Uterus (tissue), 4 donors: ENCODE results near the gene USP7. TPM values are rescaled to one million over a fixed set of nuclear protein-coding genes. Genes with fewer than 3 reads are reported as not detected.
A peak's percentile ranks its signal among the peaks of the same experiment; 100 is the strongest.

Source experiments
- DNase-seq, 2 donors: peaks; one replicate each; pipeline ENCODE4 v3.0.0-alpha.2; 2019 to 2020
- H3K27ac ChIP-seq, 2 donors: fragments of 200-600 bp; sonication (generic); 1 replicate in 1 of 2; 2 replicates in 1 of 2; pipeline ENCODE4 v1.5.1; 2016 to 2018
- H3K27me3 ChIP-seq, 2 donors: fragments of 200-600 bp; sonication (generic); one replicate each; pipeline ENCODE4 v1.5.1; 2018 to 2019; ENCODE audit warnings: control low read depth in 1 of 2
- H3K36me3 ChIP-seq, 2 donors: fragments of 200-600 bp; sonication (generic); one replicate each; pipeline ENCODE4 v1.5.1; 2019; ENCODE audit warnings: control low read depth in 1 of 2
- H3K4me1 ChIP-seq, 2 donors: fragments of 200-600 bp; sonication (generic); one replicate each; pipeline ENCODE4 v1.5.1; 2018 to 2019; ENCODE audit warnings: control low read depth in 1 of 2
- H3K4me3 ChIP-seq, 2 donors: fragments of 200-600 bp; sonication (generic); 1 replicate in 1 of 2; 2 replicates in 1 of 2; pipeline ENCODE4 v1.5.1; 2018 to 2019; ENCODE audit warnings: mild to moderate bottlenecking in 1 of 2
- H3K9me3 ChIP-seq, 2 donors: fragments of 200-600 bp; sonication (generic); one replicate each; pipeline ENCODE4 v1.5.1; 2019; ENCODE audit warnings: control low read depth in 1 of 2
- POLR2A ChIP-seq, 2 donors: fragments of 450-650 bp; IDR thresholded peaks; one replicate each; pipeline ENCODE4 v1.6.1; 2016; ENCODE audit warnings: antibody characterized with exemption in 2 of 2, mild to moderate bottlenecking in 1 of 2, moderate library complexity in 1 of 2
- intact Hi-C: fragments of 100-400 bp; cut with DNase I; formaldehyde crosslinking; loops from one replicate; pipeline ENCODE4 v1.15.1; 2023; ENCODE audit warnings: low total_unique reads
- total RNA-seq, 4 donors: library from RNA; depleted of rRNA in 3 of 4; stranded (reverse); fragments of >200 nt in 3 of 4; gene quantifications; one replicate each; pipeline versions ENCODE4 v1.1.0 to v1.2.4, GENCODE V29; 2014 to 2023
- TF ChIP-seq, protein P1 (sequence below), 4 experiments: fragments of 200-600 bp in 2 of 4; fragments of 450-650 bp in 2 of 4; sonication (generic) in 2 of 4; IDR thresholded peaks; one replicate each; pipeline ENCODE4 v1.5.1; 2016 to 2019; ENCODE audit warnings: antibody characterized with exemption in 4 of 4, mild to moderate bottlenecking in 2 of 4, moderate library complexity in 1 of 4
- donor health status: DM: yes; HTN: yes; CAD: no.

Gene USP7
- total RNA-seq, 4 donors from 2014 or later, result 20.9 to 223 (median 122) TPM

DNA sequence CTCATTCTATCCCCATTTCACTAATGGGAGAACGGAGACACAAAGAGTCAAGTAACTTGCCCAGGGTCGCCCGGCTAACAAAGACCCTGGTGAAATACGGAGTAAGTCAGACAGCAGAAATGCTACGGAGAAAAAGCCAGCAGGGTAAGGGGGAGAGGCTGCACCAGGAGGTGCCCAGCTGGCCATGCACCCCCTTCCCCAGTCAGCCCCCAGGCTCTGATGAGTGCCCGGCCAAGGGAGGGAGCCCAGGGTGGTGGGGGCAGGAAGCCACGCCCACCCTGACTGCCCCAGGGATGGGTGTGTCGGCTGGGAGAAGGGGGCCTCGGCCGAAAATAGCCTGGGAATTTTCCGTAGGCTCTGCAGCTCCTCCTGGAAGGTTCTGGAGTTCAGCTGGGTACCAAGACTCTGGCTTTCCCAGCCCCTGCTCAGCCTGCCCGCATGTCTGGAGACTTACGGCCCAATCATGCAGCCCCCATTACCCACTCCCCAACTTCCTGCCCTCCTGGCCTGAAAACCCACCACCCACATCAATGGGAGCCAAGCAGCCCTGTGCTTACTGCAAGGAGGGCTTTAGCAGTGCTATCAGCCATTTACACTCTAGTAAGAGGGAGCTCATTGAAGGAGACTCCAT is 99.1 kb downstream of the USP7 start:
- H3K4me3 ChIP-seq, result no peak overlapping the region
- no peaks in the 10 kb centered on the region for H3K36me3 ChIP-seq
- no peaks in the 10 kb centered on the region for H3K9me3 ChIP-seq
- TF ChIP-seq, protein P1, sequence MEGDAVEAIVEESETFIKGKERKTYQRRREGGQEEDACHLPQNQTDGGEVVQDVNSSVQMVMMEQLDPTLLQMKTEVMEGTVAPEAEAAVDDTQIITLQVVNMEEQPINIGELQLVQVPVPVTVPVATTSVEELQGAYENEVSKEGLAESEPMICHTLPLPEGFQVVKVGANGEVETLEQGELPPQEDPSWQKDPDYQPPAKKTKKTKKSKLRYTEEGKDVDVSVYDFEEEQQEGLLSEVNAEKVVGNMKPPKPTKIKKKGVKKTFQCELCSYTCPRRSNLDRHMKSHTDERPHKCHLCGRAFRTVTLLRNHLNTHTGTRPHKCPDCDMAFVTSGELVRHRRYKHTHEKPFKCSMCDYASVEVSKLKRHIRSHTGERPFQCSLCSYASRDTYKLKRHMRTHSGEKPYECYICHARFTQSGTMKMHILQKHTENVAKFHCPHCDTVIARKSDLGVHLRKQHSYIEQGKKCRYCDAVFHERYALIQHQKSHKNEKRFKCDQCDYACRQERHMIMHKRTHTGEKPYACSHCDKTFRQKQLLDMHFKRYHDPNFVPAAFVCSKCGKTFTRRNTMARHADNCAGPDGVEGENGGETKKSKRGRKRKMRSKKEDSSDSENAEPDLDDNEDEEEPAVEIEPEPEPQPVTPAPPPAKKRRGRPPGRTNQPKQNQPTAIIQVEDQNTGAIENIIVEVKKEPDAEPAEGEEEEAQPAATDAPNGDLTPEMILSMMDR (IDR thresholded peaks at IDR 0.05), result no peak
- no peak for TF ChIP-seq POLR2A (IDR thresholded peaks at IDR 0.05)
- no peak for DNase-seq
- no peaks in the 10 kb centered on the region for H3K27me3 ChIP-seq
- peaks cover 0 to 38% of the 10 kb centered on the region in 2 donors for H3K4me1 ChIP-seq
- peak overlapping the region; percentile 1 to 80 for H3K27ac ChIP-seq
- intact Hi-C loops, result no loop called here

DNA sequence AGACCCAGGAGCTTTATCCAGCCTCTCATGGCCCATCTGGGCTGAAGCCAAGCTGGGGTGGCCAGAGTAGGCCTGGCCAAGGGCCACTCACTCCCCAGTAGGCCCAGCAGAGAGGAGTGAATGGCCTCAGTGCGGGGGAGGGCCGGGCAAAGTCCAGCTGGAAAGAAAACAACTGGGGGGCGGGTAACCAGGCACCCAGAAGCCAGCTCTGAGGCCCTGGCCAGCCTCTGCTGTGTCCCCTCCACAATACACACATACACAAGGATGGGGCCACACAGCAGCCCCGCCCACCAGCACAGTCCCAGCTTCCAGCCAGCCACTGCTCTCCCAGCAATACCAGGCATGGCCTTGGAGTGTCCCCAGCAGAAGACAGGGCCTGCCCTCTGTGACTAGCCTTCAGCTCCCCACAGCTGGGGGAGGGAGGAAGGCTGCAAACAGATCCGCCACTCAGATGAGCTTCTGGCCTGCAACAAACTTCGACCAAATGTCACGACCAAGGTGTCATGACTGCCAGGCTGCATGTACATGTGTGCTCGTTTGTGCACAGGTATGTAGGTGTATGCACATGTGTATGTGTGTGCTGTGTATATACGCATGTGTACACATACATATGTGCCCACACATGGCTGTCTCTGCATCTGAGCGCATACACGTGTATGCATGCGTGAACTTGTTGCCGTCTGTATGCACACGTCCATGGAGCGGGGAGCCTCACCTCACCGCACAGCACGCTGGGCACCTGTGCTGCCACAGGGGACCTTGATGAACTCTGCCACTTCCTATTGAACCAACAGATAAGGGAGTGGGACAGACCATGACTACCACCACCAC is 99.9 kb downstream of the USP7 start:
- H3K36me3 ChIP-seq, result no peaks in the 10 kb centered on the region
- TF ChIP-seq POLR2A (IDR thresholded peaks at IDR 0.05), result no peak
- peaks cover 0 to 38% of the 10 kb centered on the region in 2 donors for H3K4me1 ChIP-seq
- no peaks in the 10 kb centered on the region for H3K27me3 ChIP-seq
- peak overlapping the region in 1 of 2 donors; percentile 1 for H3K27ac ChIP-seq
- no peak for DNase-seq
- H3K4me3 ChIP-seq, result no peak overlapping the region
- intact Hi-C loops, result no loop called here
- no peaks in the 10 kb centered on the region for H3K9me3 ChIP-seq

DNA sequence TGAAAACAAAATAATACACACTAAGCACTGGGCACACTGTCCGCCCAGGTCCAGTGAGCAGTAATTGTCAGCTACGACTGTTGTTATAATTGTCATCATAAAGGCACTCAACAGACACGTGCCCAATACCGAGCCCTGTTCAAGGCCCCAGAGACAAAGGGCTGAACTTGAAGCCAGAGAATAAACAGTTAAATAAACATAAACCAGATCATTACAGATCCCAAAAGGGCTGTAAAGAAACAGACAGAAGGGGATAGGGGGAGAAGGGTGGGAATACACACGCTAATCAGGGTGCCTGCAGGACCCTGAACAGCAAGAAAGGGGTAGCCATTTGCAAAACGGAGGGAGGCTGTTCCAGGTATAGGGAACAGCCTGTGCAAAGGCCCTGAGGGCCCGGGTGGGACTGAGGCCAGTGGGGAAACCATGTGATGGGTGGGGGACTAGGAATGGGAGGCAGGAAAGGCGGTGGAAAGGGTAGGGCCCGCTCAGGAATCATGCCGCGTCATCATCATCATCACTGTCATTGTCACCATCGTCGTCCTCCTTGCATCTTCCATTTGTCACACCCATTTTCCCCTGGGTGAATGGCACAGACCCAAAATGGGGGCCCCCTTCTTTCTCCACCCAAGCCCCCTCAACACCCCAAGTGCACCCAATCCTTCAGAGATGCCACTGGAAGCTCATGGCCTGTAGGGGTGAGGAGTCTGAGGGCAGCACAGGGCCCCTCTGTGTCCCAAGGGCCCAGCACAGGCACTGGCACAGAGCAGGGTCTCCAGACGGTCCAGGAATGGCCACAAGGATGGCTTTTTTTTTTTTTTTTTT is 101.2 kb downstream of the USP7 start:
- Histone ChIP-seq H3K9me3 (no peaks in the 10 kb centered on the region), H3K27me3 (no peaks in the 10 kb centered on the region), H3K27ac (peak overlapping the region in 1 of 2 donors; percentile 73), H3K4me1 (peaks cover 0 to 36% of the 10 kb centered on the region in 2 donors), H3K4me3 (no peak overlapping the region), H3K36me3 (no peaks in the 10 kb centered on the region)
- no peak for TF ChIP-seq POLR2A (IDR thresholded peaks at IDR 0.05)
- TF ChIP-seq, protein P1 (IDR thresholded peaks at IDR 0.05), result no peak
- DNase-seq, result no peak
- intact Hi-C loops, result no loop called here

DNA sequence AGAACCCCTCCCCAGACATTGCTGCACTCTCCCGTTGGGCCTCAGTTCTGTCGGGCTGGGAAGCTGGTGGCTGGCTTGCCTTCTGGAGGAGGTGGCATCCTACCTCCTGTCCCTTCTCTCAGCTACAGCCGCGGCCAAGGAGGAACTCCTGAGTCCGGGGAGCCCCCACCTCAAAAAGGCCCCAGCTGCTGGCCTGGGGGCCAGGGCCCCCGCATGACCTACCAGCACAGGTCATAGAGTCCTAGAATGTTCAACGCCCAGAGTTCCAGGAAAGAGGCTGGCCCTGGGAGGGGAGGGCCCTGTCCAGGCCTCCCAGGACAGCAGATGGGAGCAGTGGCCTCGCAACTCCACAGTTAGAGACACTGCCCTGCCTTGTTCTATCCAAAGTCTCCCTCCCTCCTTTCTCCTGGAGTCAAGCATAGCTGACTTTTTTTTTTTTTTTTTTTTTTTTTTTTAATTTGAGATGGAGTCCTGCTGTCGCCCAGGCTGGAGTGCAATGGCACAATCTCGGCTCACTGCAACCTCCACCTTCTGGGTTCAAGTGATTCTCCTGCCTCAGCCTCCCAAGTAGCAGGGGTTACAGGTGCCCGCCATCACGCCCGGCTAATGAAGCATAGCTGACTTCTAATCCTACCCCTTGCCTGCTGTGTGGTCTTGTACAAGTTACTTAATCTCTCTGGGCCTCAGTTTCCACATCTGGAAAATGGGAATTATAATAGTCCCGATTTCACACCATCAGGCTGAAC is 102.0 kb downstream of the USP7 start:
- intact Hi-C loops, result no loop called here
- Histone ChIP-seq H3K4me1 (peaks cover 0 to 28% of the 10 kb centered on the region in 2 donors), H3K36me3 (no peaks in the 10 kb centered on the region), H3K9me3 (no peaks in the 10 kb centered on the region), H3K27ac (peak overlapping the region; percentile 45 to 73), H3K4me3 (no peak overlapping the region), H3K27me3 (no peaks in the 10 kb centered on the region)
- peak in 1 of 2 donors; percentile 43 for DNase-seq
- no peak for TF ChIP-seq POLR2A (IDR thresholded peaks at IDR 0.05)
- TF ChIP-seq, protein P1 (IDR thresholded peaks at IDR 0.05), result no peak
